OCI-LY3 (cell line): ENCODE measurements around the gene ZBTB7C.

Experiments used
- H2AFZ ChIP-seq: fragments of 200-600, 300-600 bp; shearing (Covaris generic); 2 replicates; pipeline ENCODE4 v1.6.0; 2014; ENCODE audit warnings: antibody characterized with exemption, low read depth, low read length
- H3K27ac ChIP-seq: fragments of 200-600, 300-600 bp; sonication (generic); 2 replicates; pipeline ENCODE4 v1.5.1; 2014; ENCODE audit warnings: mild to moderate bottlenecking, low read length, moderate library complexity, mixed read lengths
- H3K27me3 ChIP-seq: fragments of 200-600, 300-600 bp; sonication (generic); 2 replicates; pipeline ENCODE4 v1.6.1; 2014; ENCODE audit warnings: low read depth, low read length, mixed read lengths
- H3K36me3 ChIP-seq: fragments of 200-600, 300-600 bp; sonication (generic); replicated peaks from 2 replicates; pipeline ENCODE3; 2014; ENCODE audit warnings: low read depth, low read length, mixed read lengths
- H3K4me1 ChIP-seq: fragments of 300-600, 200-600 bp; sonication (generic); 2 replicates; pipeline ENCODE4 v1.6.1; 2014; ENCODE audit warnings: low read length, mixed read lengths
- H3K4me2 ChIP-seq: fragments of 200-600, 300-600 bp; sonication (generic); 2 replicates; pipeline ENCODE4 v1.6.1; 2014; ENCODE audit warnings: low read length, mixed read lengths
- H3K4me3 ChIP-seq: fragments of 300-600, 200-600 bp; sonication (generic); 2 replicates; pipeline ENCODE4 v1.5.1; 2014; ENCODE audit warnings: antibody characterized with exemption, mild to moderate bottlenecking, low read length, moderate library complexity
- H3K79me2 ChIP-seq: fragments of 300-600, 200-600 bp; shearing (Covaris generic); 2 replicates; pipeline ENCODE4 v1.6.1; 2014; ENCODE audit warnings: mild to moderate bottlenecking, low read length, mixed read lengths
- H3K9ac ChIP-seq: fragments of 300-600, 200-600 bp; shearing (Covaris generic); 2 replicates; pipeline ENCODE4 v1.6.0; 2014; ENCODE audit warnings: mild to moderate bottlenecking, low read length, moderate library complexity
- H3K9me3 ChIP-seq: fragments of 200-600, 300-600 bp; shearing (Covaris generic); 2 replicates; pipeline ENCODE4 v1.6.1; 2014; ENCODE audit warnings: low read length, mixed read lengths; ENCODE audit not compliant: insufficient read depth
- H4K20me1 ChIP-seq: fragments of 200-600, 300-600 bp; sonication (generic); 2 replicates; pipeline ENCODE4 v1.6.1; 2016; ENCODE audit warnings: low read length, mixed read lengths; ENCODE audit not compliant: insufficient read depth
- EZH2phosphoT487 ChIP-seq: fragments of 200-600 bp; shearing (Covaris generic); IDR thresholded peaks from 2 replicates; pipeline ENCODE4 v1.6.1; 2018; ENCODE audit warnings: antibody characterized with exemption, mixed run types, low read depth
- TF ChIP-seq, protein P1 (sequence below): fragments of 200-600, 300-600 bp; sonication (generic); IDR thresholded peaks from 2 replicates; pipeline ENCODE4 v1.5.1; 2014; ENCODE audit warnings: antibody characterized with exemption, low read length, low read depth

ZBTB7C gene

GRCh38 chr18:48031641-48032040 lies 377.5 kb downstream of the ZBTB7C start:
- Histone ChIP-seq H3K9ac (no peak overlapping the region), H3K36me3 (no peaks in the 10 kb centered on the region), H3K4me1 (no peaks in the 10 kb centered on the region), H4K20me1 (no peaks in the 10 kb centered on the region), H3K9me3 (no peaks in the 10 kb centered on the region), H2AFZ (no peak overlapping the region), H3K4me2 (no peak overlapping the region), H3K27ac (no peak overlapping the region), H3K27me3 (no peaks in the 10 kb centered on the region), H3K4me3 (no peak overlapping the region), H3K79me2 (no peaks in the 10 kb centered on the region)
- TF ChIP-seq, protein P1, sequence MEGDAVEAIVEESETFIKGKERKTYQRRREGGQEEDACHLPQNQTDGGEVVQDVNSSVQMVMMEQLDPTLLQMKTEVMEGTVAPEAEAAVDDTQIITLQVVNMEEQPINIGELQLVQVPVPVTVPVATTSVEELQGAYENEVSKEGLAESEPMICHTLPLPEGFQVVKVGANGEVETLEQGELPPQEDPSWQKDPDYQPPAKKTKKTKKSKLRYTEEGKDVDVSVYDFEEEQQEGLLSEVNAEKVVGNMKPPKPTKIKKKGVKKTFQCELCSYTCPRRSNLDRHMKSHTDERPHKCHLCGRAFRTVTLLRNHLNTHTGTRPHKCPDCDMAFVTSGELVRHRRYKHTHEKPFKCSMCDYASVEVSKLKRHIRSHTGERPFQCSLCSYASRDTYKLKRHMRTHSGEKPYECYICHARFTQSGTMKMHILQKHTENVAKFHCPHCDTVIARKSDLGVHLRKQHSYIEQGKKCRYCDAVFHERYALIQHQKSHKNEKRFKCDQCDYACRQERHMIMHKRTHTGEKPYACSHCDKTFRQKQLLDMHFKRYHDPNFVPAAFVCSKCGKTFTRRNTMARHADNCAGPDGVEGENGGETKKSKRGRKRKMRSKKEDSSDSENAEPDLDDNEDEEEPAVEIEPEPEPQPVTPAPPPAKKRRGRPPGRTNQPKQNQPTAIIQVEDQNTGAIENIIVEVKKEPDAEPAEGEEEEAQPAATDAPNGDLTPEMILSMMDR = no peak
- TF ChIP-seq EZH2phosphoT487 = no peak

DNA sequence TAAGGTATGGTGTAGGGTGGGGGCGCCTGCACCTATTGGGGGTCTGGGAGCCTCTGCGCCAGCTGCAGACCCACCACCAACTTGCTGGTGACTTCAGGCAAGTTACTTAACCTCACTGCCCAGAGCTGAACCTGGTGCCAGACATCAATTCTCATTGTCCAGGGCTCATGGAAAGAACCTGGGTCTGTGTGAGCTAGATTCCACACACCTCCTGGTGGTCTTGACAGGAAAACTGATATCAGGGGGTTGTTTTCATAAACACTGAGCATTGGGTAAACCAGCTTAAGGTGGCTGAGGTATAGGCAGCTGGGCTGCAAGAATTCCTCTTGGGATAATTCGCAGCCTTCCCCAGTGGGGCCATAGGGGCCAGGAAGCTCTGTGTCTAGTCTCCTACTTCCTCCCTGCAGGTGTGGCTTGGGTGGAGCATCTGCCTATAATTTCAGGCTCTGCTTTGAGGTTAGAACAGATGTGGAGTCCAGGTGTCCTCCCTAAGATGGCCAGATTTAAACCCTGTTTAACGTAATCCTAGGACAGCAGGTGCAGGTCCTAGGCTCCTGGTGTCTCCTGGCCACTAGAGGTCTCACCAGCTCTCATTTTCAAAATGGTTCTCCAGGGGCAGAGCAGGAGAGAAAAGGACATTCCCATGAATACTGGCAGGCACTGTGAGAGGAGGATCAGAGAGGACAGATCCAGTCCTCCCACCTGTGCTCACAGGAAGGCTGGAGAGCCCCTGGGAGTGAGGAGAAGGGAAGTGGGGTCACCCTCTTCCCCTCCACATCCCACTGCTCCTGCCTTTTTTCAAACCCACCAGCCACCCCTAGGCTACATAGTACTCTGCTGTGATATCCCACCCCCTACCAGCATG lies 378.3 kb downstream of the ZBTB7C start:
- TF ChIP-seq, protein P1 = peak; percentile 97
- TF ChIP-seq EZH2phosphoT487 = no peak
- no peak overlapping the region for H3K4me3 ChIP-seq
- no peak overlapping the region for H3K9ac ChIP-seq
- H2AFZ ChIP-seq = no peak overlapping the region
- H3K79me2 ChIP-seq = no peaks in the 10 kb centered on the region
- no peaks in the 10 kb centered on the region for H3K4me1 ChIP-seq
- H4K20me1 ChIP-seq = no peaks in the 10 kb centered on the region
- no peaks in the 10 kb centered on the region for H3K9me3 ChIP-seq
- H3K36me3 ChIP-seq = no peaks in the 10 kb centered on the region
- no peak overlapping the region for H3K4me2 ChIP-seq
- no peak overlapping the region for H3K27ac ChIP-seq
- no peaks in the 10 kb centered on the region for H3K27me3 ChIP-seq

GRCh38 chr18:48029296-48029986 lies 379.7 kb downstream of the ZBTB7C start:
- Histone ChIP-seq H3K4me2 (no peak overlapping the region), H3K9ac (no peak overlapping the region), H3K9me3 (no peaks in the 10 kb centered on the region), H3K27ac (no peak overlapping the region), H2AFZ (no peak overlapping the region), H3K4me1 (no peaks in the 10 kb centered on the region), H3K36me3 (no peaks in the 10 kb centered on the region), H4K20me1 (no peaks in the 10 kb centered on the region), H3K79me2 (no peaks in the 10 kb centered on the region), H3K27me3 (no peaks in the 10 kb centered on the region), H3K4me3 (no peak overlapping the region)
- TF ChIP-seq, protein P1 = no peak
- TF ChIP-seq EZH2phosphoT487 = no peak

GRCh38 chr18:48028696-48029095 lies 380.5 kb downstream of the ZBTB7C start:
- Histone ChIP-seq H3K4me2 (no peak overlapping the region), H3K4me3 (no peak overlapping the region), H4K20me1 (no peaks in the 10 kb centered on the region), H2AFZ (no peak overlapping the region), H3K4me1 (no peaks in the 10 kb centered on the region), H3K9ac (no peak overlapping the region), H3K36me3 (no peaks in the 10 kb centered on the region), H3K27ac (no peak overlapping the region), H3K79me2 (no peaks in the 10 kb centered on the region), H3K27me3 (no peaks in the 10 kb centered on the region), H3K9me3 (no peaks in the 10 kb centered on the region)
- TF ChIP-seq, protein P1 = no peak
- TF ChIP-seq EZH2phosphoT487 = no peak
